Neuronal stem cell (in vitro differentiated cells): Measurements from ENCODE around the gene CAMTA1.

ENCODE experiments used
- DNase-seq: peaks from one replicate; pipeline ENCODE4 v3.0.0-alpha.2; 2013; ENCODE audit warnings: low spot score
- H2AFZ ChIP-seq: one replicate; pipeline ENCODE4 v1.6.1; 2013; ENCODE audit warnings: mild to moderate bottlenecking, low read length, inconsistent platforms
- H2AK5ac ChIP-seq: 2 replicates; pipeline ENCODE4 v1.6.1; 2013; ENCODE audit warnings: low read depth, mild to moderate bottlenecking, inconsistent platforms, low read length, moderate library complexity, mixed read lengths
- H2BK120ac ChIP-seq: 2 replicates; pipeline ENCODE4 v1.6.1; 2013; ENCODE audit warnings: low read depth, mild to moderate bottlenecking, inconsistent platforms, low read length, moderate library complexity, mixed read lengths
- H2BK12ac ChIP-seq: one replicate; pipeline ENCODE4 v1.6.1; 2013; ENCODE audit warnings: low read length, inconsistent platforms
- H2BK15ac ChIP-seq: 2 replicates; pipeline ENCODE4 v1.6.1; 2013; ENCODE audit warnings: mild to moderate bottlenecking, low read length, inconsistent platforms, mixed read lengths
- H2BK5ac ChIP-seq: one replicate; pipeline ENCODE4 v1.6.1; 2013; ENCODE audit warnings: inconsistent platforms, mild to moderate bottlenecking, low read length, moderate library complexity
- H3K14ac ChIP-seq: one replicate; pipeline ENCODE4 v1.6.1; 2013; ENCODE audit warnings: low read length, inconsistent platforms
- H3K18ac ChIP-seq: 2 replicates; pipeline ENCODE4 v1.6.1; 2013; ENCODE audit warnings: low read length, inconsistent platforms
- H3K23ac ChIP-seq: 2 replicates; pipeline ENCODE4 v1.6.1; 2013; ENCODE audit warnings: low read depth, mild to moderate bottlenecking, mixed read lengths, low read length, inconsistent platforms; ENCODE audit not compliant: poor library complexity
- H3K27ac ChIP-seq: replicated peaks from 3 replicates; pipeline ENCODE4 v1.5.1; 2013; ENCODE audit warnings: low read length, inconsistent platforms
- H3K27me3 ChIP-seq, 3 experiments: 2 replicates each; pipeline ENCODE4 v1.6.1; 2013; ENCODE audit warnings: low read length in 3 of 3, mild to moderate bottlenecking in 2 of 3, inconsistent platforms in 1 of 3, low read depth in 1 of 3, mixed read lengths in 1 of 3, moderate library complexity in 1 of 3; ENCODE audit not compliant: control insufficient read depth in 3 of 3, insufficient read depth in 3 of 3
- H3K36me3 ChIP-seq, 2 donors: replicated peaks in 1 of 2; 2 replicates each; pipeline ENCODE4 v1.6.1; 2013; ENCODE audit warnings: low read length in 2 of 2; ENCODE audit not compliant: control insufficient read depth in 2 of 2, insufficient read depth in 2 of 2
- H3K4ac ChIP-seq: 2 replicates; pipeline ENCODE4 v1.6.1; 2013; ENCODE audit warnings: inconsistent platforms, mild to moderate bottlenecking, low read length, moderate library complexity
- H3K4me1 ChIP-seq, 2 donors: 1 replicate in 1 of 2; 2 replicates in 1 of 2; pipeline ENCODE4 v1.6.1; 2013; ENCODE audit warnings: low read length in 2 of 2, low read depth in 1 of 2; ENCODE audit not compliant: control insufficient read depth in 2 of 2, insufficient read depth in 1 of 2
- H3K4me2 ChIP-seq: one replicate; pipeline ENCODE4 v1.6.1; 2013; ENCODE audit warnings: mild to moderate bottlenecking, low read length, inconsistent platforms; ENCODE audit not compliant: insufficient read depth, poor library complexity, severe bottlenecking
- H3K4me3 ChIP-seq, 2 donors: 2 replicates each; pipeline ENCODE4 v1.5.1; 2013; ENCODE audit warnings: low read length in 2 of 2, mild to moderate bottlenecking in 2 of 2, inconsistent platforms in 1 of 2, moderate library complexity in 1 of 2
- H3K79me1 ChIP-seq: one replicate; pipeline ENCODE4 v1.6.1; 2013; ENCODE audit warnings: low read depth, mild to moderate bottlenecking, inconsistent platforms, low read length, moderate library complexity
- H3K9ac ChIP-seq: one replicate; pipeline ENCODE4 v1.6.1; 2013; ENCODE audit warnings: mild to moderate bottlenecking, low read depth, low read length, inconsistent platforms; ENCODE audit not compliant: poor library complexity
- H3K9me3 ChIP-seq, 2 donors: replicated peaks in 1 of 2; 2 replicates each; pipeline versions ENCODE3 to v1.6.1; 2013; ENCODE audit warnings: low read length in 2 of 2, mild to moderate bottlenecking in 2 of 2, inconsistent platforms in 1 of 2, low read depth in 1 of 2, mixed read lengths in 1 of 2, moderate library complexity in 1 of 2; ENCODE audit not compliant: control insufficient read depth in 2 of 2, insufficient read depth in 1 of 2
- H4K8ac ChIP-seq: one replicate; pipeline ENCODE4 v1.6.1; 2013; ENCODE audit warnings: low read depth, mild to moderate bottlenecking, inconsistent platforms, low read length, moderate library complexity
- H4K91ac ChIP-seq: one replicate; pipeline ENCODE4 v1.6.1; 2013; ENCODE audit warnings: low read length, low read depth, mild to moderate bottlenecking, inconsistent platforms; ENCODE audit not compliant: poor library complexity
- WGBS, 2 donors: extraction: QIAGEN DNeasy Blood & Tissue Kit; methylation state at CpG; one replicate each; pipeline ENCODE4 v1.1.7; 2013; ENCODE audit warnings: missing lambda C conversion rate in 2 of 2, mixed read lengths in 1 of 2; ENCODE audit not compliant: insufficient read length in 2 of 2, insufficient replicate concordance in 1 of 2; ENCODE audit errors: extremely low coverage in 2 of 2; 5-methylcytosine and 5-hydroxymethylcytosine counted together

The CAMTA1 gene

GRCh38 chr1:7301664-7301981, 516.4 kb downstream of the CAMTA1 start:
- no CpG with 5 or more reads among the region's 7 CpGs for WGBS, 2 donors
- Histone ChIP-seq H3K4me3 (no peak overlapping the region), H3K79me1 (no peaks in the 10 kb centered on the region), H3K23ac (no peak overlapping the region), H3K36me3 (no peaks in the 10 kb centered on the region), H3K4me1 (peaks cover 0 to 19% of the 10 kb centered on the region in 2 donors), H3K27ac (no peak overlapping the region), H2BK120ac (no peak overlapping the region), H4K8ac (no peak overlapping the region), H2AFZ (no peak overlapping the region), H2AK5ac (no peak overlapping the region), H2BK15ac (no peak overlapping the region), H3K9me3 (peaks cover 0 to 3% of the 10 kb centered on the region in 2 donors), H3K9ac (no peak overlapping the region), H3K27me3 (peaks cover 0 to 24% (median 0%) of the 10 kb centered on the region in 3 experiments), H2BK12ac (no peak overlapping the region), H3K18ac (peak overlapping the region; percentile 55), H2BK5ac (no peak overlapping the region), H3K4me2 (no peak overlapping the region), H3K4ac (no peak overlapping the region), H3K14ac (peak overlapping the region; percentile 84), H4K91ac (no peak overlapping the region)
- DNase-seq = no peak

- Histone ChIP-seq H3K23ac (no peak overlapping the region), H3K79me1 (no peaks in the 10 kb centered on the region), H2BK120ac (no peak overlapping the region), H4K8ac (no peak overlapping the region), H2AFZ (no peak overlapping the region), H2BK15ac (no peak overlapping the region), H2BK5ac (no peak overlapping the region), H4K91ac (no peak overlapping the region), H3K14ac (no peak overlapping the region), H2AK5ac (no peak overlapping the region), H3K36me3 (no peaks in the 10 kb centered on the region), H3K4me2 (no peak overlapping the region), H3K18ac (no peak overlapping the region), H3K4ac (no peak overlapping the region), H2BK12ac (no peak overlapping the region), H3K9ac (no peak overlapping the region), H3K27ac (no peak overlapping the region), H3K27me3 (peaks cover 0 to 24% (median 0%) of the 10 kb centered on the region in 3 experiments), H3K9me3 (peaks cover 0 to 1% of the 10 kb centered on the region in 2 donors), H3K4me3 (no peak overlapping the region), H3K4me1 (peaks cover 0 to 19% of the 10 kb centered on the region in 2 donors)
- WGBS, 2 donors = no CpG with 5 or more reads among the region's 6 CpGs
- DNase-seq = no peak
Measured at GRCh38 chr1:7302126-7302525, 516.9 kb downstream of the CAMTA1 start.

GRCh38 chr1:7302873-7303272, 517.6 kb downstream of the CAMTA1 start:
- no peak overlapping the region for H4K8ac ChIP-seq
- no peak overlapping the region for H3K4me2 ChIP-seq
- H2BK5ac ChIP-seq = no peak overlapping the region
- WGBS, 2 donors = no CpG with 5 or more reads among the region's 5 CpGs
- no peak overlapping the region for H3K4ac ChIP-seq
- no peak for DNase-seq
- no peak overlapping the region for H3K18ac ChIP-seq
- H3K79me1 ChIP-seq = no peaks in the 10 kb centered on the region
- H2BK12ac ChIP-seq = no peak overlapping the region
- no peak overlapping the region for H3K14ac ChIP-seq
- H3K27ac ChIP-seq = no peak overlapping the region
- H2AFZ ChIP-seq = no peak overlapping the region
- peaks cover 0 to 22% (median 0%) of the 10 kb centered on the region in 3 experiments for H3K27me3 ChIP-seq
- H2AK5ac ChIP-seq = no peak overlapping the region
- H2BK120ac ChIP-seq = no peak overlapping the region
- no peak overlapping the region for H4K91ac ChIP-seq
- H2BK15ac ChIP-seq = no peak overlapping the region
- H3K9me3 ChIP-seq = peaks cover 0 to 1% of the 10 kb centered on the region in 2 donors
- H3K4me3 ChIP-seq = no peak overlapping the region
- H3K4me1 ChIP-seq = peaks cover 0 to 19% of the 10 kb centered on the region in 2 donors
- no peaks in the 10 kb centered on the region for H3K36me3 ChIP-seq
- no peak overlapping the region for H3K23ac ChIP-seq
- no peak overlapping the region for H3K9ac ChIP-seq

GRCh38 chr1:7303554-7304317, 518.5 kb downstream of the CAMTA1 start:
- no peak overlapping the region for H2AFZ ChIP-seq
- peaks cover 0 to 19% of the 10 kb centered on the region in 2 donors for H3K4me1 ChIP-seq
- H3K27ac ChIP-seq = no peak overlapping the region
- H4K8ac ChIP-seq = no peak overlapping the region
- H4K91ac ChIP-seq = no peak overlapping the region
- H2AK5ac ChIP-seq = no peak overlapping the region
- H3K14ac ChIP-seq = no peak overlapping the region
- H2BK15ac ChIP-seq = no peak overlapping the region
- H3K36me3 ChIP-seq = no peaks in the 10 kb centered on the region
- peaks cover 0 to 13% (median 0%) of the 10 kb centered on the region in 3 experiments for H3K27me3 ChIP-seq
- WGBS, 2 donors = no CpG with 5 or more reads among the region's 8 CpGs
- H3K4ac ChIP-seq = no peak overlapping the region
- DNase-seq = no peak
- H3K9ac ChIP-seq = no peak overlapping the region
- H2BK120ac ChIP-seq = no peak overlapping the region
- no peaks in the 10 kb centered on the region for H3K79me1 ChIP-seq
- H3K18ac ChIP-seq = no peak overlapping the region
- H3K23ac ChIP-seq = no peak overlapping the region
- peaks cover 0 to 1% of the 10 kb centered on the region in 2 donors for H3K9me3 ChIP-seq
- no peak overlapping the region for H3K4me3 ChIP-seq
- H3K4me2 ChIP-seq = no peak overlapping the region
- H2BK5ac ChIP-seq = no peak overlapping the region
- no peak overlapping the region for H2BK12ac ChIP-seq
